ENCODE data around the gene CEACAM8.
"Not testable (repeated sequence)": the region's sequence is repeated elsewhere in the genome, so short reads cannot be mapped to it uniquely, and the experiment has no call there.

Gene CEACAM8

DNA sequence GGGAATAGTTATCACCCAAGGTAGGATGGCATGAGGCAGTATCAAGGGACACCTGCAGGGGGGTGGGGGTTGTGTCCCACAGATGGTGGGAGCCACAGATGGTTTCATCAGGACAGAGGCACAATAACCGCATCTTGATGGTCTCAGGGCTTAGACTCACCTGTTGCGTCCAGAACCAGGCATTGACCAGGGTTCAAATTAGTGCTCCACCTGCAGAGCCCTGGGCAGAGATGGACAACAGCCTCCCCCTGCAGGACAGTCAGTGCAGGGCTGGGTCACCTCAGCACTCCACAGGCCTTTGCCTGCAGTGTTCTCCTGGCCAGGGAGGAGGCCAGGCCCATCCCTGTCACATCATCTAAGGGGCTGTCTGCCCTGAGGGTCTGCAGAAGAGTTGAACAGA is 51.9 kb downstream of the CEACAM8 start:
- Histone ChIP-seq H3K79me2 (ENCODE audit: control insufficient read depth, low read length) (no peaks in the 10 kb centered on the region), H3K4me1 (ENCODE audit: control insufficient read depth, low read length) (peaks cover 11% of the 10 kb centered on the region), H4K20me1 (ENCODE audit: control insufficient read depth, insufficient read depth, low read depth, low read length) (no peaks in the 10 kb centered on the region), H3K4me2 (ENCODE audit: low read length) (no peak overlapping the region), H3K9me3 (ENCODE audit: control insufficient read depth, insufficient read depth, low read length) (no peaks in the 10 kb centered on the region), H3K27ac (ENCODE audit: low read depth, low read length) (no peak overlapping the region), H3K9me2 (replicated peaks; ENCODE audit: control insufficient read depth, low read length) (no peaks in the 10 kb centered on the region), H3K36me3 (ENCODE audit: control insufficient read depth, low read length) (no peaks in the 10 kb centered on the region), H3K4me3 (ENCODE audit: low read length) (no peak overlapping the region), H3K27me3 (ENCODE audit: control insufficient read depth, low read length) (no peaks in the 10 kb centered on the region), H3F3A (ENCODE audit: control insufficient read depth, insufficient read depth) (no peaks in the 10 kb centered on the region)
- TF ChIP-seq EZH2phosphoT487 (IDR thresholded peaks at IDR 0.05; ENCODE audit: borderline replicate concordance, low read length): no peak
- no peak for TF ChIP-seq CTCF (IDR thresholded peaks at IDR 0.05; ENCODE audit: low read depth, low read length, poor library complexity, severe bottlenecking)

DNA sequence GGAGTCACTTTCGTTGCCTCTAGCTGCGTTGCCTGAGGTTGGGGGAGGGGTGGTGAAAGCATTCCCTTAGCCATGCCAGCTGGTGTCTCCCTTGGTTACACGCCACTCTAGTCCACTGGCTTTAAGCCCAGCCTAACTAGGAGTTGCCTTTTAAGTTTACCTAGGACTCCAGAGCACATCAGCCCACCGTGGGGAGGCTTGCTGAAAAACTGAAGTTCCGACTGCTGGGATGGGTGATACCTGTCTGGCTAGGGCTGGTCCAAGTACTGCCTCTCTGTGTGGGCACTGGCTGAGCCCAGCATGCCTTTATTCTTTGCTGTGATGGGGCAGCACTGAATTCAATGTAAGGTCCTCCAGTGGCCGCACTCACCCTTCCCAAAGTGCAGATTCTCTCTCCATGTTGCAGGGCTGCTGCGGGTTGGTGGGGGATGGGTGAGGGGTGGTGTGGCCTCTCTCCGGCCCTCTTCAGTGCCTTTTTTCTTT is 54.6 kb downstream of the CEACAM8 start:
- no peaks in the 10 kb centered on the region for H3F3A ChIP-seq (ENCODE audit: control insufficient read depth, insufficient read depth)
- no peaks in the 10 kb centered on the region for H4K20me1 ChIP-seq (ENCODE audit: control insufficient read depth, insufficient read depth, low read depth, low read length)
- H3K27ac ChIP-seq (ENCODE audit: low read depth, low read length): no peak overlapping the region
- H3K27me3 ChIP-seq (ENCODE audit: control insufficient read depth, low read length): peaks cover 10% of the 10 kb centered on the region
- no peaks in the 10 kb centered on the region for H3K36me3 ChIP-seq (ENCODE audit: control insufficient read depth, low read length)
- H3K9me2 ChIP-seq (replicated peaks; ENCODE audit: control insufficient read depth, low read length): no peaks in the 10 kb centered on the region
- H3K4me2 ChIP-seq (ENCODE audit: low read length): no peak overlapping the region
- TF ChIP-seq EZH2phosphoT487 (IDR thresholded peaks at IDR 0.05; ENCODE audit: borderline replicate concordance, low read length): no peak
- TF ChIP-seq CTCF (IDR thresholded peaks at IDR 0.05; ENCODE audit: low read depth, low read length, poor library complexity, severe bottlenecking): no peak
- no peak overlapping the region for H3K4me3 ChIP-seq (ENCODE audit: low read length)
- H3K79me2 ChIP-seq (ENCODE audit: control insufficient read depth, low read length): no peaks in the 10 kb centered on the region
- H3K9me3 ChIP-seq (ENCODE audit: control insufficient read depth, insufficient read depth, low read length): no peaks in the 10 kb centered on the region
- H3K4me1 ChIP-seq (ENCODE audit: control insufficient read depth, low read length): peaks cover 2% of the 10 kb centered on the region

GRCh38 chr19:42538841-42539709 is 55.6 kb downstream of the CEACAM8 start:
- Histone ChIP-seq H3K4me3 (ENCODE audit: low read length) (no peak overlapping the region), H3K79me2 (ENCODE audit: control insufficient read depth, low read length) (no peaks in the 10 kb centered on the region), H3F3A (ENCODE audit: control insufficient read depth, insufficient read depth) (no peaks in the 10 kb centered on the region), H3K9me2 (replicated peaks; ENCODE audit: control insufficient read depth, low read length) (no peaks in the 10 kb centered on the region), H3K4me2 (ENCODE audit: low read length) (no peak overlapping the region), H3K36me3 (ENCODE audit: control insufficient read depth, low read length) (no peaks in the 10 kb centered on the region), H3K9me3 (ENCODE audit: control insufficient read depth, insufficient read depth, low read length) (no peaks in the 10 kb centered on the region), H4K20me1 (ENCODE audit: control insufficient read depth, insufficient read depth, low read depth, low read length) (no peaks in the 10 kb centered on the region), H3K27me3 (ENCODE audit: control insufficient read depth, low read length) (peaks cover 10% of the 10 kb centered on the region), H3K27ac (ENCODE audit: low read depth, low read length) (no peak overlapping the region), H3K4me1 (ENCODE audit: control insufficient read depth, low read length) (no peaks in the 10 kb centered on the region)
- TF ChIP-seq EZH2phosphoT487 (IDR thresholded peaks at IDR 0.05; ENCODE audit: borderline replicate concordance, low read length): no peak
- TF ChIP-seq CTCF (IDR thresholded peaks at IDR 0.05; ENCODE audit: low read depth, low read length, poor library complexity, severe bottlenecking): no peak

- not testable (repeated sequence) for H3F3A ChIP-seq (ENCODE audit: control insufficient read depth, insufficient read depth); H3K4me2 ChIP-seq (ENCODE audit: low read length); H3K9me2 ChIP-seq (replicated peaks; ENCODE audit: control insufficient read depth, low read length); H3K36me3 ChIP-seq (ENCODE audit: control insufficient read depth, low read length); H3K4me1 ChIP-seq (ENCODE audit: control insufficient read depth, low read length); H3K27ac ChIP-seq (ENCODE audit: low read depth, low read length); H3K9me3 ChIP-seq (ENCODE audit: control insufficient read depth, insufficient read depth, low read length); H3K79me2 ChIP-seq (ENCODE audit: control insufficient read depth, low read length); H3K4me3 ChIP-seq (ENCODE audit: low read length); H4K20me1 ChIP-seq (ENCODE audit: control insufficient read depth, insufficient read depth, low read depth, low read length)
- H3K27me3 ChIP-seq (ENCODE audit: control insufficient read depth, low read length): peaks cover 10% of the 10 kb centered on the region
These were observed 59.4 kb downstream of the CEACAM8 start for GRCh38 chr19:42535276-42535675.

Measured in DOHH2 (cell line).